ENCODE measurements around the gene SSRP1. TPM values are rescaled to one million over a fixed set of nuclear protein-coding genes. Genes with fewer than 3 reads are reported as not detected.

The SSRP1 gene
- total RNA-seq, 4 donors from 2014 or later: 76.6 to 155 (median 137) TPM

- Histone ChIP-seq H3K9me3 (no peaks in the 10 kb centered on the region), H3K27ac (no peak overlapping the region), H3K36me3 (no peaks in the 10 kb centered on the region), H3K27me3 (no peaks in the 10 kb centered on the region), H3K4me1 (peaks cover 0 to 11% of the 10 kb centered on the region in 2 donors), H3K4me3 (no peak overlapping the region)
- ATAC-seq: no peak
- TF ChIP-seq POLR2A (IDR thresholded peaks at IDR 0.05) (no peak), CTCF (IDR thresholded peaks at IDR 0.05 in 4 of 5, conservative IDR thresholded peaks at IDR 0.05 in 1 of 5) (no peak)
- intact Hi-C loops (cut with DNase I; ENCODE audit: low total_unique reads) (loop anchor here (10.0 kb wide), 1 partner anchor 240 kb away; no protein-coding TSS in a partner anchor), in situ Hi-C loops (cut with MboI; ENCODE audit: low sequenced_read_pairs in 4 of 4) (loop anchor here in 2 of 4 donors (25.0 kb wide), 2 partner anchors 242 to 517 kb away; no protein-coding TSS in a partner anchor)
- no peak for DNase-seq
These were observed 19.0 kb upstream of the SSRP1 start for GRCh38 chr11:57354699-57355098.

DNA sequence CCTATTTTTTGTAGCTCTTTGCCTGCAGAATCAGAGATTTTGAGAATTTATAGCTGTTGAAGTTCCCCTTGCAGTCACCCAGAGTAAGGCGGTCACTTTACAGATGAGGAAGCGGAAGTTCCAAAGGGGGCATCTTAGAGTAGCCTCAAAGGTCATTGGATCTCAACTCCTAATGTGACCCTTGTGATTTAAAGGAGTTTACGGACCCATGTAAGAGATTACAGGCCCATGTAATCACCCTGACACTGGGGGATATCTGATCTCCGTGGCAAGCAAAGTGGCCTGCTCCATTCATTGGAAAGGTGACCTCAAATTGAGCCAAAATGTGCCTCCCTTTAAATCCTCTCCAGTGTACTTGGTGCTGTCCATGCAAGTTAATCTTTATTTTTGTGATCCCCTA, 18.2 kb upstream of the SSRP1 start:
- intact Hi-C loops (cut with DNase I; ENCODE audit: low total_unique reads) (loop anchor here (10.0 kb wide), 1 partner anchor 239 kb away; no protein-coding TSS in a partner anchor), in situ Hi-C loops (cut with MboI; ENCODE audit: low sequenced_read_pairs in 4 of 4) (loop anchor here in 2 of 4 donors (25.0 kb wide), 2 partner anchors 242 to 517 kb away; no protein-coding TSS in a partner anchor)
- Histone ChIP-seq H3K9me3 (no peaks in the 10 kb centered on the region), H3K27me3 (no peaks in the 10 kb centered on the region), H3K36me3 (no peaks in the 10 kb centered on the region), H3K4me1 (peaks cover 0 to 4% of the 10 kb centered on the region in 2 donors), H3K27ac (no peak overlapping the region), H3K4me3 (no peak overlapping the region)
- ATAC-seq (no peak), DNase-seq (no peak)
- no peak for TF ChIP-seq CTCF (IDR thresholded peaks at IDR 0.05 in 4 of 5, conservative IDR thresholded peaks at IDR 0.05 in 1 of 5)

DNA sequence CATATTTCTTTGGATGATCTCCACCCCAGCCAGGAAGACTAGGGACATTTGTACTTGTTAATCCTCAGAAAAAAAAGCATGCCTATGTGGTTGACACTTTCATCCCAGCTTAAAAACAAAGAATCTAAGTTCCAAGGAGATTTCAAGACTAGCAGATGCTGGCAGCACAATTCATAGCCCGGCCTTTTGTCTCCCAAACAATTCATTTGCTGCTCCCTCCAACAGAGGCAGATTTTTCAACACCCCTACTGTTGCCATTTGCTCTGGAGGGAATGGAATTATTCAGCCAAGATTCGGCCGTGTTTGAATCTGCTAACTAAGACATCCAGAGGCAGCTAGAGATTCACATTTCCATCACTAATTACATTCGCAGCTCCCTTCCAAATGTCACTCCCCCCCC, 17.8 kb upstream of the SSRP1 start:
- no peaks in the 10 kb centered on the region for H3K36me3 ChIP-seq
- no peaks in the 10 kb centered on the region for H3K4me1 ChIP-seq
- in situ Hi-C loops (cut with MboI; ENCODE audit: low sequenced_read_pairs in 4 of 4) (loop anchor here in 2 of 4 donors (25.0 kb wide), 2 partner anchors 241 to 516 kb away; no protein-coding TSS in a partner anchor), intact Hi-C loops (cut with DNase I; ENCODE audit: low total_unique reads) (loop anchor here (10.0 kb wide), 1 partner anchor 239 kb away; no protein-coding TSS in a partner anchor)
- no peak overlapping the region for H3K4me3 ChIP-seq
- DNase-seq (no peak), ATAC-seq (no peak)
- no peak overlapping the region for H3K27ac ChIP-seq
- no peaks in the 10 kb centered on the region for H3K9me3 ChIP-seq
- TF ChIP-seq POLR2A (IDR thresholded peaks at IDR 0.05): no peak
- no peak for TF ChIP-seq CTCF (IDR thresholded peaks at IDR 0.05 in 4 of 5, conservative IDR thresholded peaks at IDR 0.05 in 1 of 5)
- no peaks in the 10 kb centered on the region for H3K27me3 ChIP-seq

GRCh38 chr11:57353036-57353435, 17.3 kb upstream of the SSRP1 start:
- H3K9me3 ChIP-seq: no peaks in the 10 kb centered on the region
- intact Hi-C loops (cut with DNase I; ENCODE audit: low total_unique reads): loop anchor here (10.0 kb wide), 1 partner anchor 238 kb away; no protein-coding TSS in a partner anchor
- no peaks in the 10 kb centered on the region for H3K36me3 ChIP-seq
- ATAC-seq (no peak), DNase-seq (no peak)
- no peak overlapping the region for H3K27ac ChIP-seq
- in situ Hi-C loops (cut with MboI; ENCODE audit: low sequenced_read_pairs in 4 of 4): loop anchor here in 2 of 4 donors (25.0 kb wide), 2 partner anchors 241 to 516 kb away; no protein-coding TSS in a partner anchor
- no peaks in the 10 kb centered on the region for H3K4me1 ChIP-seq
- no peak overlapping the region for H3K4me3 ChIP-seq
- TF ChIP-seq CTCF (IDR thresholded peaks at IDR 0.05 in 4 of 5, conservative IDR thresholded peaks at IDR 0.05 in 1 of 5) (no peak), POLR2A (IDR thresholded peaks at IDR 0.05) (no peak)
- H3K27me3 ChIP-seq: no peaks in the 10 kb centered on the region

Measured in gastrocnemius medialis (tissue), 4 donors.